Sigmoid colon (tissue), 4 donors: Measurements from ENCODE around the gene ATOH8.

Source experiments
- POLR2A ChIP-seq, 2 donors: fragments of 450-650 bp; IDR thresholded peaks; one replicate each; pipeline ENCODE4 v1.6.1; 2016; ENCODE audit warnings: antibody characterized with exemption in 2 of 2, mild to moderate bottlenecking in 2 of 2, moderate library complexity in 2 of 2
- POLR2AphosphoS5 ChIP-seq, 4 donors: sonication (generic); formaldehyde crosslinking; IDR thresholded peaks; one replicate each; pipeline ENCODE4 v1.6.1; 2017; ENCODE audit warnings: antibody characterized with exemption in 4 of 4
- TF ChIP-seq, protein P1 (sequence below), 4 experiments: fragments of 450-650 bp in 3 of 4; fragments of 200-600 bp in 1 of 4; IDR thresholded peaks; one replicate each; pipeline ENCODE4 v1.5.1; 2016 to 2019; ENCODE audit warnings: antibody characterized with exemption in 4 of 4, mild to moderate bottlenecking in 3 of 4, moderate library complexity in 2 of 4

DNA sequence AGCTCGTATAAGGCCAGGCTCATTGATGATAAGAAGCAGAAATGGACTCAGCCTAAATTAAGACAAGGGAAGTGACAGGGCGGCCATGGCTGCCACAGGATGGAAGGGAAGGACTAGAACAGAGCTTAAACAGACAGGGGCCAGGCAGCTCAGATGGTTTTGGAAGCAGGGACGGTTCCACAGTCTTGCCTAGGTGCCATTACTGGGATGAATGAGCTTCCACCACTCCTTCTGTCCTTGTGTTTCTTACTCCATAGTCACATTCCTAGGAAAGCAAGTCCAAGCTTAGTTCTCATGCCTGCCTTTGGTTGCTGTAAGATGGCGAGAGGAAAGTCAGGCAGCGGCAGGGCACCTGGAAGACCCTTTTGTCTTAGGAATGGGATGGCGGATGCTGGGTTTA lies 47.7 kb upstream of the ATOH8 start:
- TF ChIP-seq, protein P1, sequence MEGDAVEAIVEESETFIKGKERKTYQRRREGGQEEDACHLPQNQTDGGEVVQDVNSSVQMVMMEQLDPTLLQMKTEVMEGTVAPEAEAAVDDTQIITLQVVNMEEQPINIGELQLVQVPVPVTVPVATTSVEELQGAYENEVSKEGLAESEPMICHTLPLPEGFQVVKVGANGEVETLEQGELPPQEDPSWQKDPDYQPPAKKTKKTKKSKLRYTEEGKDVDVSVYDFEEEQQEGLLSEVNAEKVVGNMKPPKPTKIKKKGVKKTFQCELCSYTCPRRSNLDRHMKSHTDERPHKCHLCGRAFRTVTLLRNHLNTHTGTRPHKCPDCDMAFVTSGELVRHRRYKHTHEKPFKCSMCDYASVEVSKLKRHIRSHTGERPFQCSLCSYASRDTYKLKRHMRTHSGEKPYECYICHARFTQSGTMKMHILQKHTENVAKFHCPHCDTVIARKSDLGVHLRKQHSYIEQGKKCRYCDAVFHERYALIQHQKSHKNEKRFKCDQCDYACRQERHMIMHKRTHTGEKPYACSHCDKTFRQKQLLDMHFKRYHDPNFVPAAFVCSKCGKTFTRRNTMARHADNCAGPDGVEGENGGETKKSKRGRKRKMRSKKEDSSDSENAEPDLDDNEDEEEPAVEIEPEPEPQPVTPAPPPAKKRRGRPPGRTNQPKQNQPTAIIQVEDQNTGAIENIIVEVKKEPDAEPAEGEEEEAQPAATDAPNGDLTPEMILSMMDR (IDR thresholded peaks at IDR 0.05) = no peak
- TF ChIP-seq POLR2A (IDR thresholded peaks at IDR 0.05) = no peak
- no peak for TF ChIP-seq POLR2AphosphoS5 (IDR thresholded peaks at IDR 0.05)
